Dermis blood vessel endothelial cell (primary cell): ENCODE measurements around the gene TTC21A. TPM values are rescaled to one million over a fixed set of nuclear protein-coding genes. Genes with fewer than 3 reads are reported as not detected.
"Not testable (repeated sequence)": the region's sequence is repeated elsewhere in the genome, so short reads cannot be mapped to it uniquely, and the experiment has no call there.

ENCODE experiments used
- DNase-seq: peaks from one replicate; pipeline ENCODE4 v3.0.0; 2010
- total RNA-seq: library from RNA; depleted of rRNA; stranded (reverse); fragments of >200 nt; gene quantifications from 2 replicates; pipeline ENCODE4 v1.2.3, GENCODE V29; 2014

The TTC21A gene, protein sequence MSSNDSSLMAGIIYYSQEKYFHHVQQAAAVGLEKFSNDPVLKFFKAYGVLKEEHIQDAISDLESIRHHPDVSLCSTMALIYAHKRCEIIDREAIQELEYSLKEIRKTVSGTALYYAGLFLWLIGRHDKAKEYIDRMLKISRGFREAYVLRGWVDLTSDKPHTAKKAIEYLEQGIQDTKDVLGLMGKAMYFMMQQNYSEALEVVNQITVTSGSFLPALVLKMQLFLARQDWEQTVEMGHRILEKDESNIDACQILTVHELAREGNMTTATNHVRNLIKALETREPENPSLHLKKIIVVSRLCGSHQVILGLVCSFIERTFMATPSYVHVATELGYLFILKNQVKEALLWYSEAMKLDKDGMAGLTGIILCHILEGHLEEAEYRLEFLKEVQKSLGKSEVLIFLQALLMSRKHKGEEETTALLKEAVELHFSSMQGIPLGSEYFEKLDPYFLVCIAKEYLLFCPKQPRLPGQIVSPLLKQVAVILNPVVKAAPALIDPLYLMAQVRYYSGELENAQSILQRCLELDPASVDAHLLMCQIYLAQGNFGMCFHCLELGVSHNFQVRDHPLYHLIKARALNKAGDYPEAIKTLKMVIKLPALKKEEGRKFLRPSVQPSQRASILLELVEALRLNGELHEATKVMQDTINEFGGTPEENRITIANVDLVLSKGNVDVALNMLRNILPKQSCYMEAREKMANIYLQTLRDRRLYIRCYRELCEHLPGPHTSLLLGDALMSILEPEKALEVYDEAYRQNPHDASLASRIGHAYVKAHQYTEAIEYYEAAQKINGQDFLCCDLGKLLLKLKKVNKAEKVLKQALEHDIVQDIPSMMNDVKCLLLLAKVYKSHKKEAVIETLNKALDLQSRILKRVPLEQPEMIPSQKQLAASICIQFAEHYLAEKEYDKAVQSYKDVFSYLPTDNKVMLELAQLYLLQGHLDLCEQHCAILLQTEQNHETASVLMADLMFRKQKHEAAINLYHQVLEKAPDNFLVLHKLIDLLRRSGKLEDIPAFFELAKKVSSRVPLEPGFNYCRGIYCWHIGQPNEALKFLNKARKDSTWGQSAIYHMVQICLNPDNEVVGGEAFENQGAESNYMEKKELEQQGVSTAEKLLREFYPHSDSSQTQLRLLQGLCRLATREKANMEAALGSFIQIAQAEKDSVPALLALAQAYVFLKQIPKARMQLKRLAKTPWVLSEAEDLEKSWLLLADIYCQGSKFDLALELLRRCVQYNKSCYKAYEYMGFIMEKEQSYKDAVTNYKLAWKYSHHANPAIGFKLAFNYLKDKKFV (N-terminal part only)
- 1.5 and 1.9 TPM in 2 replicates for total RNA-seq

DNA sequence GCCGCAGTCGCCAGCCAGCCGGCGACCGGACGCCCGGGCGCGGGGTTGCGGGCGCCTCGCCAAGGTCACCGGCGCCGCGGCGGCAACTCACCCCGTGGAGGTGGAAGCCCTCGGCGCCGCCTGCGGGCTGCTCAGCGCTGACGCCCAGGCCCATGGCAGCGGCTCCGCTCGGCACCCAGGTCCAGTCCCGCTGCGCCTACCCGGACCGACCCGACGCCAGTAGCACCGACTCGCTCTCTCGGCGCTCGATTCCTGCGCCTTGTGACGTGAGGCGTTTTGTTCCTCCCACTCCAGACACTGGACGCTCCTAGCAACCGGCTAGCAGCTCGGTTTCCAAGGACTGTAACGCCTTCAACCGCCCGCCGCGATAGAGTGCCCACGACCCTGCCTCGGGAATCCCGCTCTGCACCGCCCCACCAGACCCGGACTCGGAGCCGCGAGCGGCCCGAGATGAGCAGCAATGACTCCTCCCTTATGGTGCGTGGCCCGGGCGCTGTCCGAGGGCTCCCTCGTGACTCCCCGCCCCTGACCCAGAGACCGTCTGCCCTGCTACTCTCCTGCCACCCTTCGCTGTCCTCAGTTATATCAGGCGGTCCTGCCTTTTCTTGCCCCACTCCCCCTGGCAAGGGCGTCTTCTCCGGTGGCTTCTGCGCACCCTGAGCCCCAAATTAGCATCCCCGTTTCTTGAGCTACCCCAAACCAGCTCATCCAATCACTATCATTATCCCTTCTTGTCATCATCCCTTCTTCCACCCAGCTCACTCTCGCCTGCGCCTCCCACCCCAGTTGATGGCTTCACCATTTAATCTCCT, at the start of gene TTC21A, which contains the start of gene GORASP1:
TSS of gene TTC21A (plus strand) at position 293 of the 812 bp plus-strand sequence. CDS start at position 451, 158 bp downstream.
TSS of gene GORASP1 (minus strand) at position 240 of the 812 bp plus-strand sequence. CDS start at position 154, 86 bp downstream.
- DNase-seq: peak; percentile 92

DNA sequence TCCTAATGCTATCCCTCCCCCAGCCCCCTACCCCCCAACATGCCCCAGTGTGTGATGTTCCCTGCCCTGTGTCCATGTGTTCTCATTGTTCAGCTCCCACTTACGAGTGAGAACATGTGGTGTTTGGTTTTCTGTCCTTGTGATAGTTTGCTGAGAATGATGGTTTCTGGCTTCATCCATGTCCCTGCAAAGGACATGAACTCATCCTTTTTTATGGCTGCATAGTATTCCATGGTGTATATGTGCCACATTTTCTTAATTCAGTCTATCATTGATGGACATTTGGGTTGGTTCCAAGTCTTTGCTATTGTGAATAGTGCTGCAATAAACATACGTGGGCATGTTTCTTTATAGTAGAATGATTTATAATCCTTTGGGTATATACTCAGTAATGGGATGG, 46.3 kb upstream of the TTC21A start:
- DNase-seq: not testable (repeated sequence)

GRCh38 chr3:39062180-39062579, 45.3 kb upstream of the TTC21A start:
- DNase-seq: no peak

DNA sequence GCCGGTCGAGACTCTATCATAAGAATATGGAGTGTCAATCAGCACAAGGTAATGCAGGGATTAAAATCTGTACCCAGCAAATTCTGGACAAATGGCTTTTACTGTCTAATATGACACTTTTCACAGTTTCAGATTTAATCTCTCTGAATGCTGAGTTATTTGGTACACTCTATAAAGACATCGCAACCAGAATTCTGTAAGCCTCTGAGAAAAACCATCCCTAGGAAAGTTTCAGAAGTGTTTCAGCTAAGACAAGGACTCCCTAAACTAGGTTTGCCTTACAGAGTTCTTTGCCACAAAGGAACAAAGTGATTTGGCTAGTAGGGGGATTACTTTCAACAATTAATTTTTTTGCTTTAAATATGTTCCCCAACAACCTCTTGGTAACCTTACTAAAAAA, 44.3 kb upstream of the TTC21A start:
- DNase-seq: no peak

DNA sequence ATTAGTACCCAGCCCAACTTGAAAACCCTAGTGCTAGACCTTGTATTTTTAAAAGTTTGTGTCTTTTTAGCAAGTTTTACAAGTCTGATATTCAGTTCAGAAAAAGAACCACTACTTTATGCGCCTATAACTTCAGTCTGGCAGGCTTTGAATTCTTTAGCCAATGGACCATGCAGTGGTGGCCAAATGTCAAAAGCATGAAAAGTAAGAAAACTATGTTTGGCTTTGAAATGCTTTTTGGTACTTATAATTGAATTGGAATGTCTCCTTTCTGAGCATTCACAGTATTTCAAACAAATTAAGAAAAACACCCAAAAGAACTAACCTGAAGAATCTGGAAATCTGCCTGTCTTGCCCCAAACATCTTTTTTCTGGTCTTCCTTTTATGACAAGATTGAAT, 42.8 kb upstream of the TTC21A start:
- DNase-seq: no peak

DNA sequence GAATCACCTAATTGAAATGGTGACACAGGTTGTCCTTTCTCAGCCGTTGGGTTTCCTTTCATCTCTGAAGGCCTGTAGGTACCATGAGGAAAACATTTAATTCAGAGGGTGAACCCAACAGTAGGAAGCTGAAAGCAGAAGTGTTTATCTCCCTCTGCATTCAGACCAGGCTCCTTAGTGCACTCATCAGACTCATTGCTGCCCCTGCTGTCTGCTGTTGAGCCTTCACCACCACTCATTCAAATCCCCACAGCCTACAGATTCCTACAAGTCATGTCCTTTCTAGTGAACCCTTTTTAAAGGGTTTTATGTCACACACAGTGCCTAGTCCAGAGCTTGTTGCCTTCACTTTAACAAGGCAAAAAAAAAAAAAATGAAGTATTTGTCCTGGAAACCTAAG, 42.3 kb upstream of the TTC21A start:
- DNase-seq: peak; percentile 46

GRCh38 chr3:39067286-39067685, 40.2 kb upstream of the TTC21A start:
- no peak for DNase-seq

- DNase-seq: no peak
Observed at GRCh38 chr3:39068556-39068955, 38.9 kb upstream of the TTC21A start.

DNA sequence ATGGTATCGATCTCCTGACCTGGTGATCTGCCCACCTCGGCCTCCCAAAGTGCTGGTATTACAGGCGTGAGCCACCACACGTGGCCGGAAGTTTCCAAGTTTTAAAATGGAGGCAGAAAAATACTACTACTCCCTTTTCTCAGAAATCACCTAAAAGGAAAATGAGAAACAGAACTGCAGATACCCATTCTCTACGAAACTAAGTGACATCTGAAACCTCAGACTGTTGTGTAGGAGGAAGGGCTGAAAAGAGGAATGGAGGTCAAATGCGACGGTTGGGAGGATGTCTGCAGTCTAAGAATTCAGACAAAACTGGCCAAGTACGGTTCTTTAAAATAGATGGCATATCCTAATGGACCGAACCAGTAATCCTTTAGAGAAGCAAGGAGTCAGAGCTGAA, 31.6 kb upstream of the TTC21A start:
- DNase-seq: no peak

GRCh38 chr3:39079530-39079929, 27.9 kb upstream of the TTC21A start:
- DNase-seq: no peak

- DNase-seq: no peak
Observed at GRCh38 chr3:39080026-39080425, 27.5 kb upstream of the TTC21A start.

DNA sequence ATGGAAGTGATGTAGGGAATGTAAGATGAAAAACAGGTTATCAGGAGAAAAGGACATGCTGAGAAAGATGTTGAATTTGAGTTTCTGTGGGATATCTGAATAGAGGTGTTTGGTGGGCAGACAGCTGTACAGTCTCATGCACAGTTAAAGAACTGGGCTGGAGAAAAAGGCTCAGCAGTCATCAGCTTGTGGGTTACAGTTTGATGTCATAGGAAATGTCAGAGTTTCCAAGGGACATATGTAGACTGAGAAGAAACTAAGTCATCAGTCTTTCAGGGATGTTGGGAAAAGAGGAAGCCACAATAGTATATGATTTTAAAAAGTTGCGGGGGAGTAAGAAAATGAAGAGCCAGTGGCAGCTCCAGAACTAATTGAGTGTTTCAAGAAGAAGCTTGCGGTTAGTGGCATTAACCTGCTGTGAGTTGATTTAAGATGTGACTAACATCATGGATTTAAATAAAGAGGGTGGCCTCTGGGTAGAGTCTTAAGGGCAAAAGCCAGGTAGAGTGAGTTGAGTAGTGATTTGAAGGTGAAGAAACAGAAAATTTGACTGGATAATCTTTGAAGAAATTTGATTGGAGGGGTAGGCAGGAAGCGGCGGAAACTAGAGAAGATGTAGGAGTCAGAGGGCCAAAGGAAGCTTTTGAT, 24.7 kb upstream of the TTC21A start:
- DNase-seq: no peak

DNA sequence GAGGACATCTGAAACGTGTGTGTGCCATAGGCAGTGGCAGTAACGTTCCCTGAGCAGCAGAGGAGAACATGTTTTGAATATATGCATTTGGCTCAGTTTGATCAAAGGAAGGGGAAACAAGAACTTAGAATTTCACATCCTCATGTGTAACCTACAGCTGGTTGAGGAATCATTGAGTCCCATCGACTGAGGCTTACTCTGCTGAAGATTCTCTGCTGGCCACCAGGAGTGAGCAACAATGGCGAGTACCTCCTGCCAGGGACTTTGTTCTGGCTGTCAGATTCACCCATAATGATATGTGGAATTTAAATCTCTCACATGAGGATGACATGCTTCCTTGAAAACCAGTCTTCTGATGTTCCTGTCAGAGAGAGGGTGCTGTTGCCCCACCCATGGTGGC, 21.3 kb upstream of the TTC21A start:
- no peak for DNase-seq

- DNase-seq: no peak
Observed at GRCh38 chr3:39088456-39088855, 19.0 kb upstream of the TTC21A start.

- DNase-seq: peak; percentile 28
Observed at GRCh38 chr3:39088889-39089288, 18.6 kb upstream of the TTC21A start.

DNA sequence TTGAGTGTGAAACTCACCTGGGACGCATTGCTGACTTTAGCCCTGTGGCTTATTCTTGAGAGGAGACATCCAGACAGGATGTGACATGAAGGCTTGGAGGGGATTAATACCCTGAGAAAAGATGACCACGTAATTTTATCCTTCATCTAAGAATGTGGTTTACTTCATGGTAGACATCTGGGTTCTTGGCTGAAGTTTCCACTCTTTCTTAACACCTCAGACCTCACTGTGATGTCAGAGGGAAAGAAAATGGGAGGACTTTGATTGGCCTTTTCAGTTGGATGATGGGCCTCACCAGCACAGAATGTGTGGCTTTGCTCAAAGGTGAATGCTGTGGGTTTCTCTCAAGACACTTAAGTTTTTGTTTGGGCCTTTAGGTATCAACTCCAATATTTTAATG, 16.6 kb upstream of the TTC21A start:
- no peak for DNase-seq

DNA sequence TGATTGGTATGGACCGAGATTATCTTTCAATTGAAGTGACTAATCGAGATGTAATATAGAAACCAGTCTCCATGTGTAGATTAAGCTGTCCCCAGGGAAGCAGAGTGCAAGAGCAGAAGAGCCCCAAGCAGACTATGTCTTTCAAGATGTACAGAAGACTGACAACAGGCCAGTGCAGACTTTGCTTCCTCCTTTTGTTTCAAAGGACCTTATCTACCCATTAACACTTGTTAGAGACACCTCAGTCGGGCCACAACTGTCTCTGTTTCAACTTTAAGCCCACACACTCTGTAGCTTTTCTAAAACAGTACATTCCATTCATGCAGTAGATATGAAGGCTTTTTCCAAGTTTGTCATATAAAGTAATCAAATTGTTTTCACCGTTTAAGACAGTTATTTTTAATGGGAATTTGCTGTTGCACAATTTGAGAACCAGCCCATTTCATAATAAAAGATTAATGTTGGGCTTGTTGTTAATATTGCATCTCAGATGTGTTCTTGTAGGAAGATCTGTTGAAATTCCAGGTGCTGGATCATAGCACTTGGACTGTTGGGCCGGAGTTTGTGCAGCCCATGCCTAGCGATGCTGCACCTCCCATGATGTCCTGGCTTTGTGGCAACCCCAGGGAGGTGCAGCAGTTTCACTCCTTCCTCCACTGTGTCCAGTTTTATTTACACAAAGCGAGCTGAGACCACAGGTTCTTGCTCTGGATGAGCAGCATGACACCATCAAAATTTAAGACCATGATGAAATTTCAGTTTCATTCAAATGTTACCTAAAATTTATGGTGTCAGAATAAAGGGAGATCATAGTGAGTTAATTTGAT, 12.4 kb upstream of the TTC21A start:
- DNase-seq: no peak

GRCh38 chr3:39095778-39096177, 11.7 kb upstream of the TTC21A start:
- no peak for DNase-seq

GRCh38 chr3:39096775-39097174, 10.7 kb upstream of the TTC21A start:
- peak; percentile 40 for DNase-seq
